K562 (cell line): ENCODE measurements around the gene PTCD3. TPM values are rescaled to one million over a fixed set of nuclear protein-coding genes. Genes with fewer than 3 reads are reported as not detected.

Source experiments
- ATAC-seq: fragments of 200-7000 bp; cut with Tn5 transposase; 3 replicates; pipeline ENCODE4 v1.9.1; 2020; ENCODE audit warnings: moderate library complexity
- BruUV-seq: library from RNA; stranded (reverse); fragments of 400-500 nt; replicated peaks from 2 replicates; lab custom pipeline; 2021; lab: Mats Ljungman, UMichigan
- CTCF ChIA-PET: fragments of 300-600 bp; formaldehyde crosslinking; extraction: SDS; loops from one replicate; lab custom pipeline; 2021; ENCODE audit warnings: low intra/inter-chr PET ratio; lab: Yijun Ruan, JAX
- POLR2A ChIA-PET: fragments of 300-600, 350-650 bp; sonication (Branson Sonifier 250); formaldehyde crosslinking; extraction: SDS; loops from one replicate; lab custom pipeline; 2021; ENCODE audit warnings: antibody characterized with exemption, inconsistent platforms; lab: Yijun Ruan, JAX
- DNase-seq, 4 experiments: peaks; one replicate each; pipeline versions ENCODE4 v3.0.0 to v3.0.0-alpha.2; 2011 to 2018; ENCODE audit warnings: low spot score in 3 of 4, mixed read lengths in 3 of 4; ENCODE audit errors: extremely low read depth in 1 of 4
- FAIRE-seq: peaks from 2 replicates; lab custom pipeline; 2011; peaks lifted over from hg19 to GRCh38; lab: Jason Lieb, UNC
- H2AFZ ChIP-seq: 2 replicates; pipeline ENCODE4 v1.6.0; 2011; ENCODE audit warnings: low read depth, low read length, control low read depth, inconsistent platforms
- H3K27ac ChIP-seq: fragments of 200-600 bp; 3 replicates; pipeline ENCODE4 v1.8.0; 2011; ENCODE audit warnings: low read depth, mild to moderate bottlenecking, control low read depth, inconsistent platforms, low read length, moderate library complexity, mixed read lengths; ENCODE audit errors: extremely low read depth
- H3K27me3 ChIP-seq, 2 experiments: fragments of 300-600 bp in 1 of 2; 2 replicates in 1 of 2; 3 replicates in 1 of 2; pipeline versions ENCODE4 v1.6.0 to v1.8.0; 2011; ENCODE audit warnings: inconsistent platforms in 2 of 2, low read length in 2 of 2, mild to moderate bottlenecking in 1 of 2, mixed read lengths in 1 of 2, moderate library complexity in 1 of 2; ENCODE audit not compliant: control insufficient read depth in 2 of 2, insufficient read depth in 2 of 2
- H3K36me3 ChIP-seq: fragments of 300-600 bp; 3 replicates; pipeline ENCODE4 v1.8.0; 2011; ENCODE audit warnings: mild to moderate bottlenecking, low read length, inconsistent platforms; ENCODE audit not compliant: control insufficient read depth, insufficient read depth
- H3K4me1 ChIP-seq, 2 experiments: fragments of 200-600 bp in 1 of 2; replicated peaks in 1 of 2; 2 replicates in 1 of 2; 3 replicates in 1 of 2; pipeline versions ENCODE4 v1.5.1 to v1.8.0; 2011; ENCODE audit warnings: inconsistent platforms in 2 of 2, low read length in 2 of 2, mild to moderate bottlenecking in 1 of 2, mixed read lengths in 1 of 2, moderate library complexity in 1 of 2; ENCODE audit not compliant: control insufficient read depth in 2 of 2, insufficient read depth in 2 of 2
- H3K4me2 ChIP-seq: 2 replicates; pipeline ENCODE4 v1.6.1; 2011; ENCODE audit warnings: low read length, control low read depth, inconsistent platforms, mixed read lengths; ENCODE audit not compliant: insufficient read depth
- H3K4me3 ChIP-seq: fragments of 200-600 bp; sonication (generic), shearing (Covaris generic); 2 replicates; pipeline ENCODE4 v1.5.1; 2016; ENCODE audit warnings: control low read depth, inconsistent platforms
- H3K79me2 ChIP-seq: fragments of 200-600 bp; 3 replicates; pipeline ENCODE4 v1.8.0; 2011; ENCODE audit warnings: low read length, inconsistent platforms; ENCODE audit not compliant: control insufficient read depth, insufficient read depth
- H3K9ac ChIP-seq, 2 experiments: 2 replicates each; pipeline versions ENCODE4 v1.6.0 to v1.6.1; 2011; ENCODE audit warnings: low read depth in 2 of 2, low read length in 2 of 2, control low read depth in 1 of 2, inconsistent platforms in 1 of 2, mild to moderate bottlenecking in 1 of 2, mixed read lengths in 1 of 2; ENCODE audit not compliant: insufficient read depth in 1 of 2
- H3K9me1 ChIP-seq: one replicate; pipeline ENCODE4 v1.6.0; 2011; ENCODE audit warnings: inconsistent platforms, mild to moderate bottlenecking, low read length, moderate library complexity; ENCODE audit not compliant: control insufficient read depth, insufficient read depth
- H3K9me3 ChIP-seq: replicated peaks from 2 replicates; pipeline ENCODE4 v1.5.1; 2011; ENCODE audit warnings: low read depth, low read length, inconsistent platforms; ENCODE audit not compliant: control insufficient read depth, insufficient read depth
- H4K20me1 ChIP-seq: replicated peaks from 2 replicates; pipeline ENCODE4 v1.6.1; 2011; ENCODE audit warnings: low read length, inconsistent platforms, mixed read lengths; ENCODE audit not compliant: control insufficient read depth, insufficient read depth
- BRD4 ChIP-seq: fragments of 200-600 bp; sonication (generic); IDR thresholded peaks from 2 replicates; pipeline ENCODE4 v1.6.1; 2017; ENCODE audit warnings: inconsistent platforms
- GTF2A2 ChIP-seq: IDR thresholded peaks from 2 replicates; pipeline ENCODE4 v1.6.1; 2016; ENCODE audit warnings: mild to moderate bottlenecking, missing genetic modification characterization, missing compliant biosample characterization
- IFI16 ChIP-seq: fragments of 250-450 bp; sonication (Bioruptor Pico); IDR thresholded peaks from 2 replicates; pipeline ENCODE4 v2.1.2; 2022; ENCODE audit warnings: mild to moderate bottlenecking, inconsistent platforms
- MITF ChIP-seq: IDR thresholded peaks from 2 replicates; pipeline ENCODE4 v1.6.1; 2014; ENCODE audit warnings: antibody characterized with exemption
- RBM25 ChIP-seq: fragments of 200-400 bp; formaldehyde crosslinking; IDR thresholded peaks from 2 replicates; pipeline ENCODE4 v1.6.1; 2018; ENCODE audit warnings: low read length, low read depth, moderate library complexity; ENCODE audit not compliant: severe bottlenecking
- SNRNP70 ChIP-seq: fragments of 200-400 bp; formaldehyde crosslinking; optimal IDR thresholded peaks from 2 replicates; pipeline ENCODE3; 2017; ENCODE audit warnings: low read depth, low read length
- SOX6 ChIP-seq: fragments of 450-650 bp; IDR thresholded peaks from 2 replicates; pipeline ENCODE4 v1.6.1; 2014; ENCODE audit warnings: mild to moderate bottlenecking
- WGBS: fragments of 100-300 bp; shearing (Covaris generic); methylation state at CpG from one replicate; pipeline ENCODE4 v1.1.6; 2016; ENCODE audit warnings: low coverage, mixed read lengths; ENCODE audit not compliant: insufficient coverage; ENCODE audit errors: missing lambda C conversion rate; 5-methylcytosine and 5-hydroxymethylcytosine counted together
- in situ Hi-C: fragments of 300-500 bp; cut with MboI; formaldehyde crosslinking; loops from 4 replicates; pipeline ENCODE4 v1.15.0; 2018; ENCODE audit warnings: inconsistent platforms, mixed read lengths
- intact Hi-C: fragments of 100-400 bp; cut with micrococcal nuclease; formaldehyde crosslinking; loops from 2 replicates; pipeline ENCODE4 v1.14.2; 2022
- polyA plus RNA-seq, 8 experiments: library from polyadenylated mRNA; depleted of rRNA in 4 of 8; stranded (reverse) in 5 of 8; unstranded in 3 of 8; fragments of >200 nt; fragmentation: Nextera tagmentation in 2 of 8; fragmentation: Illumina TruSeq in 1 of 8; extraction: Ambion mirVana in 2 of 8; extraction: Trizol in 1 of 8; gene quantifications; 2 replicates each; pipeline versions ENCODE4 v1.2.1 to v1.2.3, GENCODE V29; 2011 to 2014; ENCODE audit warnings: inconsistent platforms in 1 of 8, missing spikeins in 1 of 8
- total RNA-seq, 7 experiments: library from RNA; depleted of rRNA in 6 of 7; stranded (reverse); fragments of >200 nt in 6 of 7; fragmentation: Illumina TruSeq in 2 of 7; extraction: Trizol in 2 of 7; gene quantifications; 2 replicates each; pipeline versions ENCODE4 v1.2.1 to v1.2.3, GENCODE V29; 2011 to 2021; ENCODE audit warnings: low replicate concordance in 1 of 7
- TF ChIP-seq, protein P1 (sequence below): sonication (generic); formaldehyde crosslinking; IDR thresholded peaks from 2 replicates; pipeline ENCODE4 v1.8.1; 2023; ENCODE audit warnings: mild to moderate bottlenecking, missing genetic modification reagents
- TF ChIP-seq, protein P2 (sequence below), 2 experiments: IDR thresholded peaks; 2 replicates each; pipeline ENCODE4 v1.6.1; 2012; ENCODE audit warnings: improper control_type of control experiment in 2 of 2, low read depth in 2 of 2, low read length in 2 of 2, borderline replicate concordance in 1 of 2

Gene PTCD3
- total and polyA plus RNA-seq, 9 of the 15 experiments (the other 6 are each of a cell fraction or from before 2014, with no cell fraction given): 65.2 to 241 (median 172) TPM

DNA sequence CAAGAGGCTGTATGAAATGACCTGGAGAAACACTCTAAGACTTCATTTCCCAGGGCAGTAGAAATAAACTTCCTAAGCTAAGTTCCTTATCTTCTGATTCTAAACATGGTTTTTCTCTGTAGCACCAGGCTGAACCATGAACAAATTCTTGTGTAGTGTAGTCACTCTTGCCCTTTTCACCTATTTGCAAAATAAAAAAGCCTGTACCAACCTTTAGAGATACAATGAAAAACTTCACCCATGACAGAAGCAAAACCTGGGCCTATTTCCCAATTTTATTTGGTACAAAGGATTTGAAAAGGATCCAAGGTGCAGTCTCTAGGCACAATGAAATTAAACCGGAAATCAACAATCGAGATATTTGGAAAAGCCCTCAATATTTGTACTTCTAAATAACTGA, 44.0 kb upstream of the PTCD3 start:
- H3K4me2 ChIP-seq: no peak overlapping the region
- 98% methylated on average over 2 of the region's 2 CpGs for WGBS
- H3K9ac ChIP-seq: no peak overlapping the region
- no peaks in the 10 kb centered on the region for H3K27me3 ChIP-seq
- H3K36me3 ChIP-seq: peaks cover 89% of the 10 kb centered on the region
- H4K20me1 ChIP-seq: no peaks in the 10 kb centered on the region
- no peak for ATAC-seq
- H3K4me3 ChIP-seq: no peak overlapping the region
- CTCF ChIA-PET: no interaction called here
- no peaks in the 10 kb centered on the region for H3K79me2 ChIP-seq
- TF ChIP-seq SNRNP70: no peak
- TF ChIP-seq IFI16 (CRISPR knock-in tag): no peak
- no peak for TF ChIP-seq BRD4
- TF ChIP-seq, protein P1, sequence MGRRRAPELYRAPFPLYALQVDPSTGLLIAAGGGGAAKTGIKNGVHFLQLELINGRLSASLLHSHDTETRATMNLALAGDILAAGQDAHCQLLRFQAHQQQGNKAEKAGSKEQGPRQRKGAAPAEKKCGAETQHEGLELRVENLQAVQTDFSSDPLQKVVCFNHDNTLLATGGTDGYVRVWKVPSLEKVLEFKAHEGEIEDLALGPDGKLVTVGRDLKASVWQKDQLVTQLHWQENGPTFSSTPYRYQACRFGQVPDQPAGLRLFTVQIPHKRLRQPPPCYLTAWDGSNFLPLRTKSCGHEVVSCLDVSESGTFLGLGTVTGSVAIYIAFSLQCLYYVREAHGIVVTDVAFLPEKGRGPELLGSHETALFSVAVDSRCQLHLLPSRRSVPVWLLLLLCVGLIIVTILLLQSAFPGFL (CRISPR knock-in tag): no peak
- TF ChIP-seq SOX6: no peak
- TF ChIP-seq RBM25: no peak
- TF ChIP-seq MITF: no peak
- TF ChIP-seq, protein P2, sequence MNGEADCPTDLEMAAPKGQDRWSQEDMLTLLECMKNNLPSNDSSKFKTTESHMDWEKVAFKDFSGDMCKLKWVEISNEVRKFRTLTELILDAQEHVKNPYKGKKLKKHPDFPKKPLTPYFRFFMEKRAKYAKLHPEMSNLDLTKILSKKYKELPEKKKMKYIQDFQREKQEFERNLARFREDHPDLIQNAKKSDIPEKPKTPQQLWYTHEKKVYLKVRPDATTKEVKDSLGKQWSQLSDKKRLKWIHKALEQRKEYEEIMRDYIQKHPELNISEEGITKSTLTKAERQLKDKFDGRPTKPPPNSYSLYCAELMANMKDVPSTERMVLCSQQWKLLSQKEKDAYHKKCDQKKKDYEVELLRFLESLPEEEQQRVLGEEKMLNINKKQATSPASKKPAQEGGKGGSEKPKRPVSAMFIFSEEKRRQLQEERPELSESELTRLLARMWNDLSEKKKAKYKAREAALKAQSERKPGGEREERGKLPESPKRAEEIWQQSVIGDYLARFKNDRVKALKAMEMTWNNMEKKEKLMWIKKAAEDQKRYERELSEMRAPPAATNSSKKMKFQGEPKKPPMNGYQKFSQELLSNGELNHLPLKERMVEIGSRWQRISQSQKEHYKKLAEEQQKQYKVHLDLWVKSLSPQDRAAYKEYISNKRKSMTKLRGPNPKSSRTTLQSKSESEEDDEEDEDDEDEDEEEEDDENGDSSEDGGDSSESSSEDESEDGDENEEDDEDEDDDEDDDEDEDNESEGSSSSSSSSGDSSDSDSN (IDR thresholded peaks at IDR 0.05; ENCODE audit: borderline replicate concordance in 1 of 2, low read depth in 2 of 2, low read length in 2 of 2): no peak
- no peak for TF ChIP-seq GTF2A2 (tag)
- TF ChIP-seq, all 486 proteins: peak for 0
- no TSS peak for BruUV-seq
- in situ Hi-C loops (no loop called here), intact Hi-C loops (no loop called here)
- FAIRE-seq (no peak), DNase-seq (no peak)
- H3K27ac ChIP-seq: no peak overlapping the region
- peaks cover 2% of the 10 kb centered on the region; the same call in 1 of the 2 replicates for H3K9me3 ChIP-seq
- no peak overlapping the region for H2AFZ ChIP-seq
- H3K4me1 ChIP-seq: no peaks in the 10 kb centered on the region
- POLR2A ChIA-PET: no interaction called here
- no peaks in the 10 kb centered on the region for H3K9me1 ChIP-seq
